ENCODE results near the gene LIN28A.

Gene LIN28A

GRCh38 chr1:26438041-26438440 lies 27.4 kb downstream of the LIN28A start:
- DNase-seq (ENCODE audit: low spot score) = no peak

GRCh38 chr1:26440259-26440658 lies 29.6 kb downstream of the LIN28A start:
- DNase-seq (ENCODE audit: low spot score) = no peak

- no peak for DNase-seq (ENCODE audit: low spot score)
These were observed 39.3 kb downstream of the LIN28A start for GRCh38 chr1:26449868-26450267.

GRCh38 chr1:26450908-26451307 lies 40.3 kb downstream of the LIN28A start:
- no peak for DNase-seq (ENCODE audit: low spot score)

GRCh38 chr1:26452459-26453183 lies 42.0 kb downstream of the LIN28A start:
- no peak for DNase-seq (ENCODE audit: low spot score)

GRCh38 chr1:26459148-26459547 lies 48.5 kb downstream of the LIN28A start:
- no peak for DNase-seq (ENCODE audit: low spot score)

GRCh38 chr1:26459573-26460031 lies 49.0 kb downstream of the LIN28A start:
- no peak for DNase-seq (ENCODE audit: low spot score)

GRCh38 chr1:26468911-26469310 lies 58.3 kb downstream of the LIN28A start:
- DNase-seq (ENCODE audit: low spot score) = no peak

GRCh38 chr1:26469558-26469957 lies 58.9 kb downstream of the LIN28A start:
- DNase-seq (ENCODE audit: low spot score) = no peak

GRCh38 chr1:26470878-26471497 lies 60.4 kb downstream of the LIN28A start:
- no peak for DNase-seq (ENCODE audit: low spot score)

GRCh38 chr1:26471498-26472319 lies 61.1 kb downstream of the LIN28A start:
- peak; percentile 41 for DNase-seq (ENCODE audit: low spot score)

GRCh38 chr1:26472320-26472900 lies 61.8 kb downstream of the LIN28A start, which contains the start of gene HMGN2:
Gene HMGN2, plus strand, starts transcription at chr1:26472440. Its CDS starts 173 bp downstream, at chr1:26472613.
- DNase-seq (ENCODE audit: low spot score) = peak; percentile 75

- DNase-seq (ENCODE audit: low spot score) = peak; percentile 93
These were observed 62.6 kb downstream of the LIN28A start for GRCh38 chr1:26472901-26473845.

GRCh38 chr1:26474818-26475217 lies 64.2 kb downstream of the LIN28A start:
- no peak for DNase-seq (ENCODE audit: low spot score)

GRCh38 chr1:26475989-26476388 lies 65.4 kb downstream of the LIN28A start:
- DNase-seq (ENCODE audit: low spot score) = no peak

- DNase-seq (ENCODE audit: low spot score) = no peak
These were observed 66.3 kb downstream of the LIN28A start for GRCh38 chr1:26476958-26477357.

- DNase-seq (ENCODE audit: low spot score) = no peak
These were observed 67.0 kb downstream of the LIN28A start for GRCh38 chr1:26477446-26478152.

- DNase-seq (ENCODE audit: low spot score) = no peak
These were observed 67.5 kb downstream of the LIN28A start for GRCh38 chr1:26478159-26478558.

GRCh38 chr1:26478988-26479387 lies 68.4 kb downstream of the LIN28A start:
- DNase-seq (ENCODE audit: low spot score) = no peak

All from LoVo (cell line).